HepG2 (cell line): Measurements from ENCODE around the gene ALOXE3. TPM values are rescaled to one million over a fixed set of nuclear protein-coding genes. Genes with fewer than 3 reads are reported as not detected.

Experiments used
- ARNT2 ChIP-seq: sonication (generic); formaldehyde crosslinking; IDR thresholded peaks from 2 replicates; pipeline ENCODE4 v1.8.0; 2022; ENCODE audit warnings: mild to moderate bottlenecking, low read depth, missing genetic modification reagents, moderate library complexity
- BORCS8-MEF2B ChIP-seq: sonication (generic); formaldehyde crosslinking; IDR thresholded peaks from 2 replicates; pipeline ENCODE4 v1.8.0; 2022; ENCODE audit warnings: mild to moderate bottlenecking, missing genetic modification reagents
- FOXK1 ChIP-seq: sonication (generic); formaldehyde crosslinking; IDR thresholded peaks from 2 replicates; pipeline ENCODE4 v1.4.0; 2020; ENCODE audit warnings: low read depth, missing genetic modification reagents, borderline replicate concordance
- HHEX ChIP-seq: IDR thresholded peaks from 2 replicates; pipeline ENCODE4 v1.6.1; 2016; ENCODE audit warnings: control low read depth
- IRX3 ChIP-seq: sonication (generic); formaldehyde crosslinking; IDR thresholded peaks from 2 replicates; pipeline ENCODE4 v1.8.1; 2023; ENCODE audit warnings: mild to moderate bottlenecking, low read depth, missing genetic modification reagents, borderline replicate concordance
- MEF2D ChIP-seq: sonication (generic); formaldehyde crosslinking; IDR thresholded peaks from 2 replicates; pipeline ENCODE4 v1.5.1; 2020; ENCODE audit warnings: mild to moderate bottlenecking, missing genetic modification reagents
- SNAI1 ChIP-seq: sonication (generic); formaldehyde crosslinking; IDR thresholded peaks from 2 replicates; pipeline ENCODE4 v1.5.0; 2020; ENCODE audit warnings: mild to moderate bottlenecking, missing genetic modification reagents, borderline replicate concordance
- ZBTB21 ChIP-seq: sonication (generic); formaldehyde crosslinking; IDR thresholded peaks from 2 replicates; pipeline ENCODE4 v1.4.0; 2020; ENCODE audit warnings: missing genetic modification reagents
- ZNF180 ChIP-seq: sonication (generic); formaldehyde crosslinking; IDR thresholded peaks from 2 replicates; pipeline ENCODE4 v1.4.0; 2020; ENCODE audit warnings: low read depth, missing genetic modification reagents, borderline replicate concordance
- polyA plus RNA-seq, 8 experiments: library from polyadenylated mRNA; depleted of rRNA in 3 of 8; stranded (reverse) in 7 of 8; unstranded in 1 of 8; fragments of >200 nt; fragmentation: Illumina TruSeq in 4 of 8; extraction: Trizol in 4 of 8; gene quantifications; 2 replicates each; pipeline versions ENCODE4 v1.2.1 to v1.2.3, GENCODE V29; 2011 to 2016; ENCODE audit warnings: low read depth in 4 of 8, missing spikeins in 1 of 8, mixed read lengths in 1 of 8; ENCODE audit not compliant: insufficient read depth in 1 of 8
- total RNA-seq, 5 experiments: library from RNA; depleted of rRNA; stranded (reverse); fragments of >200 nt; fragmentation: Illumina TruSeq; extraction: Trizol; gene quantifications; 2 replicates each; pipeline ENCODE4 v1.2.3, GENCODE V29; 2016; ENCODE audit warnings: low read depth in 1 of 5
- TF ChIP-seq, protein P1 (sequence below): IDR thresholded peaks from 2 replicates; pipeline ENCODE4 v1.4.0; 2020; ENCODE audit warnings: mild to moderate bottlenecking, missing genetic modification reagents
- TF ChIP-seq, protein P2 (sequence below): sonication (generic); formaldehyde crosslinking; IDR thresholded peaks from 2 replicates; pipeline ENCODE4 v1.8.0; 2022; ENCODE audit warnings: missing genetic modification reagents, mild to moderate bottlenecking, borderline replicate concordance
- TF ChIP-seq, protein P3 (sequence below): sonication (generic); formaldehyde crosslinking; IDR thresholded peaks from 2 replicates; pipeline ENCODE4 v1.4.0; 2020; ENCODE audit warnings: missing genetic modification reagents
- TF ChIP-seq, protein P4 (sequence below), 2 experiments: sonication (generic) in 1 of 2; formaldehyde crosslinking in 1 of 2; IDR thresholded peaks; 2 replicates each; pipeline versions ENCODE4 v1.4.0 to v1.6.1; 2018 to 2020; ENCODE audit warnings: missing genetic modification reagents in 2 of 2, borderline replicate concordance in 1 of 2, low read depth in 1 of 2, mild to moderate bottlenecking in 1 of 2, missing biosample characterization in 1 of 2
- TF ChIP-seq, protein P5 (sequence below): sonication (generic); formaldehyde crosslinking; IDR thresholded peaks from 2 replicates; pipeline ENCODE4 v1.5.0; 2020; ENCODE audit warnings: mild to moderate bottlenecking, missing genetic modification reagents, borderline replicate concordance

ALOXE3 gene
- total and polyA plus RNA-seq, 2 of the 13 experiments (the other 11 are each of a cell fraction or from before 2014, with no cell fraction given) = 0.07 TPM; not detected in 1

DNA sequence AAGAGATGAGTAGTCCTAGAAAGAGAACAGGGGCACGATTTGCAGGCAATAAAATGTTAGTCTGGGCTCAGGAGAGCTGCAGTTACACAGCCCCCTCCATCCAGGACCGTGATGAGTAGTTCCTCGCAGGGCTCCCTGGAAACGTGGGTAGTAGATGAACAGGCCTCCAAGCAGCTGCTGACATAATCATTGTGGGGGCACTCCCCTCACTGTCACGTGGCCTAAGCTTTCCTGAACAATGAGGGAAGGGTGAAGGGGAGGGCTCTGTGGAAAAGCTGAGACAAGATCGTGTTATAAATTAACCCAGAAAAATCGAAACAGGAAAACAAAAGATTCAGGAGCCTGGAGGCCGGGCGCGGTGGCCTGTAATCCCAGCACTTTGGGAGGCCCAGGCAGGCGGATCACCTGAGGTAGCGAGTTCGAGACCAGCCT lies 35.2 kb upstream of the ALOXE3 start (continued):
- TF ChIP-seq, protein P1, sequence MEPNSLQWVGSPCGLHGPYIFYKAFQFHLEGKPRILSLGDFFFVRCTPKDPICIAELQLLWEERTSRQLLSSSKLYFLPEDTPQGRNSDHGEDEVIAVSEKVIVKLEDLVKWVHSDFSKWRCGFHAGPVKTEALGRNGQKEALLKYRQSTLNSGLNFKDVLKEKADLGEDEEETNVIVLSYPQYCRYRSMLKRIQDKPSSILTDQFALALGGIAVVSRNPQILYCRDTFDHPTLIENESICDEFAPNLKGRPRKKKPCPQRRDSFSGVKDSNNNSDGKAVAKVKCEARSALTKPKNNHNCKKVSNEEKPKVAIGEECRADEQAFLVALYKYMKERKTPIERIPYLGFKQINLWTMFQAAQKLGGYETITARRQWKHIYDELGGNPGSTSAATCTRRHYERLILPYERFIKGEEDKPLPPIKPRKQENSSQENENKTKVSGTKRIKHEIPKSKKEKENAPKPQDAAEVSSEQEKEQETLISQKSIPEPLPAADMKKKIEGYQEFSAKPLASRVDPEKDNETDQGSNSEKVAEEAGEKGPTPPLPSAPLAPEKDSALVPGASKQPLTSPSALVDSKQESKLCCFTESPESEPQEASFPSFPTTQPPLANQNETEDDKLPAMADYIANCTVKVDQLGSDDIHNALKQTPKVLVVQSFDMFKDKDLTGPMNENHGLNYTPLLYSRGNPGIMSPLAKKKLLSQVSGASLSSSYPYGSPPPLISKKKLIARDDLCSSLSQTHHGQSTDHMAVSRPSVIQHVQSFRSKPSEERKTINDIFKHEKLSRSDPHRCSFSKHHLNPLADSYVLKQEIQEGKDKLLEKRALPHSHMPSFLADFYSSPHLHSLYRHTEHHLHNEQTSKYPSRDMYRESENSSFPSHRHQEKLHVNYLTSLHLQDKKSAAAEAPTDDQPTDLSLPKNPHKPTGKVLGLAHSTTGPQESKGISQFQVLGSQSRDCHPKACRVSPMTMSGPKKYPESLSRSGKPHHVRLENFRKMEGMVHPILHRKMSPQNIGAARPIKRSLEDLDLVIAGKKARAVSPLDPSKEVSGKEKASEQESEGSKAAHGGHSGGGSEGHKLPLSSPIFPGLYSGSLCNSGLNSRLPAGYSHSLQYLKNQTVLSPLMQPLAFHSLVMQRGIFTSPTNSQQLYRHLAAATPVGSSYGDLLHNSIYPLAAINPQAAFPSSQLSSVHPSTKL (CRISPR knock-in tag) = peak; percentile 73; the same call in 1 of the 2 replicates
- TF ChIP-seq SNAI1 (CRISPR knock-in tag) (no peak), BORCS8-MEF2B (CRISPR knock-in tag) (no peak), HHEX (CRISPR knock-in tag) (0 out of 2 replicates have a peak, but pooled peaks have one; percentile 2), ZNF180 (CRISPR knock-in tag) (no peak), ARNT2 (no peak), IRX3 (CRISPR knock-in tag) (no peak), ZBTB21 (0 out of 2 replicates have a peak, but pooled peaks have one; percentile 5), FOXK1 (CRISPR knock-in tag) (0 out of 2 replicates have a peak, but pooled peaks have one; percentile 14), MEF2D (CRISPR knock-in tag) (peak; percentile 20; the same call in 1 of the 2 replicates)
- TF ChIP-seq, protein P2, sequence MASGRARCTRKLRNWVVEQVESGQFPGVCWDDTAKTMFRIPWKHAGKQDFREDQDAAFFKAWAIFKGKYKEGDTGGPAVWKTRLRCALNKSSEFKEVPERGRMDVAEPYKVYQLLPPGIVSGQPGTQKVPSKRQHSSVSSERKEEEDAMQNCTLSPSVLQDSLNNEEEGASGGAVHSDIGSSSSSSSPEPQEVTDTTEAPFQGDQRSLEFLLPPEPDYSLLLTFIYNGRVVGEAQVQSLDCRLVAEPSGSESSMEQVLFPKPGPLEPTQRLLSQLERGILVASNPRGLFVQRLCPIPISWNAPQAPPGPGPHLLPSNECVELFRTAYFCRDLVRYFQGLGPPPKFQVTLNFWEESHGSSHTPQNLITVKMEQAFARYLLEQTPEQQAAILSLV (CRISPR knock-in tag) = no peak; the same call in 1 of the 2 replicates
- TF ChIP-seq, protein P3, sequence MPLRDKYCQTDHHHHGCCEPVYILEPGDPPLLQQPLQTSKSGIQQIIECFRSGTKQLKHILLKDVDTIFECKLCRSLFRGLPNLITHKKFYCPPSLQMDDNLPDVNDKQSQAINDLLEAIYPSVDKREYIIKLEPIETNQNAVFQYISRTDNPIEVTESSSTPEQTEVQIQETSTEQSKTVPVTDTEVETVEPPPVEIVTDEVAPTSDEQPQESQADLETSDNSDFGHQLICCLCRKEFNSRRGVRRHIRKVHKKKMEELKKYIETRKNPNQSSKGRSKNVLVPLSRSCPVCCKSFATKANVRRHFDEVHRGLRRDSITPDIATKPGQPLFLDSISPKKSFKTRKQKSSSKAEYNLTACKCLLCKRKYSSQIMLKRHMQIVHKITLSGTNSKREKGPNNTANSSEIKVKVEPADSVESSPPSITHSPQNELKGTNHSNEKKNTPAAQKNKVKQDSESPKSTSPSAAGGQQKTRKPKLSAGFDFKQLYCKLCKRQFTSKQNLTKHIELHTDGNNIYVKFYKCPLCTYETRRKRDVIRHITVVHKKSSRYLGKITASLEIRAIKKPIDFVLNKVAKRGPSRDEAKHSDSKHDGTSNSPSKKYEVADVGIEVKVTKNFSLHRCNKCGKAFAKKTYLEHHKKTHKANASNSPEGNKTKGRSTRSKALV = no peak
- TF ChIP-seq, protein P4, sequence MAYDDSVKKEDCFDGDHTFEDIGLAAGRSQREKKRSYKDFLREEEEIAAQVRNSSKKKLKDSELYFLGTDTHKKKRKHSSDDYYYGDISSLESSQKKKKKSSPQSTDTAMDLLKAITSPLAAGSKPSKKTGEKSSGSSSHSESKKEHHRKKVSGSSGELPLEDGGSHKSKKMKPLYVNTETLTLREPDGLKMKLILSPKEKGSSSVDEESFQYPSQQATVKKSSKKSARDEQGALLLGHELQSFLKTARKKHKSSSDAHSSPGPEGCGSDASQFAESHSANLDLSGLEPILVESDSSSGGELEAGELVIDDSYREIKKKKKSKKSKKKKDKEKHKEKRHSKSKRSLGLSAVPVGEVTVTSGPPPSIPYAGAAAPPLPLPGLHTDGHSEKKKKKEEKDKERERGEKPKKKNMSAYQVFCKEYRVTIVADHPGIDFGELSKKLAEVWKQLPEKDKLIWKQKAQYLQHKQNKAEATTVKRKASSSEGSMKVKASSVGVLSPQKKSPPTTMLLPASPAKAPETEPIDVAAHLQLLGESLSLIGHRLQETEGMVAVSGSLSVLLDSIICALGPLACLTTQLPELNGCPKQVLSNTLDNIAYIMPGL (CRISPR knock-in tag; IDR thresholded peaks at IDR 0.05; ENCODE audit: borderline replicate concordance in 1 of 2, low read depth in 1 of 2) = peak; percentile 66 to 72; a peak in 3 of 4 replicates
- TF ChIP-seq, protein P5, sequence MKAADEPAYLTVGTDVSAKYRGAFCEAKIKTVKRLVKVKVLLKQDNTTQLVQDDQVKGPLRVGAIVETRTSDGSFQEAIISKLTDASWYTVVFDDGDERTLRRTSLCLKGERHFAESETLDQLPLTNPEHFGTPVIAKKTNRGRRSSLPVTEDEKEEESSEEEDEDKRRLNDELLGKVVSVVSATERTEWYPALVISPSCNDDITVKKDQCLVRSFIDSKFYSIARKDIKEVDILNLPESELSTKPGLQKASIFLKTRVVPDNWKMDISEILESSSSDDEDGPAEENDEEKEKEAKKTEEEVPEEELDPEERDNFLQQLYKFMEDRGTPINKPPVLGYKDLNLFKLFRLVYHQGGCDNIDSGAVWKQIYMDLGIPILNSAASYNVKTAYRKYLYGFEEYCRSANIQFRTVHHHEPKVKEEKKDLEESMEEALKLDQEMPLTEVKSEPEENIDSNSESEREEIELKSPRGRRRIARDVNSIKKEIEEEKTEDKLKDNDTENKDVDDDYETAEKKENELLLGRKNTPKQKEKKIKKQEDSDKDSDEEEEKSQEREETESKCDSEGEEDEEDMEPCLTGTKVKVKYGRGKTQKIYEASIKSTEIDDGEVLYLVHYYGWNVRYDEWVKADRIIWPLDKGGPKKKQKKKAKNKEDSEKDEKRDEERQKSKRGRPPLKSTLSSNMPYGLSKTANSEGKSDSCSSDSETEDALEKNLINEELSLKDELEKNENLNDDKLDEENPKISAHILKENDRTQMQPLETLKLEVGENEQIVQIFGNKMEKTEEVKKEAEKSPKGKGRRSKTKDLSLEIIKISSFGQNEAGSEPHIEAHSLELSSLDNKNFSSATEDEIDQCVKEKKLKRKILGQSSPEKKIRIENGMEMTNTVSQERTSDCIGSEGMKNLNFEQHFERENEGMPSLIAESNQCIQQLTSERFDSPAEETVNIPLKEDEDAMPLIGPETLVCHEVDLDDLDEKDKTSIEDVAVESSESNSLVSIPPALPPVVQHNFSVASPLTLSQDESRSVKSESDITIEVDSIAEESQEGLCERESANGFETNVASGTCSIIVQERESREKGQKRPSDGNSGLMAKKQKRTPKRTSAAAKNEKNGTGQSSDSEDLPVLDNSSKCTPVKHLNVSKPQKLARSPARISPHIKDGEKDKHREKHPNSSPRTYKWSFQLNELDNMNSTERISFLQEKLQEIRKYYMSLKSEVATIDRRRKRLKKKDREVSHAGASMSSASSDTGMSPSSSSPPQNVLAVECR = peak; percentile 31; the same call in 1 of the 2 replicates
